Natural killer cell (primary cell): Measurements from ENCODE around the gene ADGRL4. TPM values are rescaled to one million over a fixed set of nuclear protein-coding genes. Genes with fewer than 3 reads are reported as not detected.

Experiments
- ATAC-seq, 3 donors: fragments of 150-1000 bp in 2 of 3; fragments of 200-7000 bp in 1 of 3; cut with Tn5 transposase; 1 replicate in 1 of 3; 2 replicates in 2 of 3; pipeline ENCODE4 v1.10.0; 2021; ENCODE audit warnings: mild to moderate bottlenecking in 2 of 3, moderate library complexity in 2 of 3
- DNase-seq, 2 donors: peaks; one replicate each; pipeline versions ENCODE4 v3.0.0 to v3.0.0-alpha.2; 2013 to 2021; ENCODE audit warnings: mixed read lengths in 1 of 2
- H3K27ac ChIP-seq: one replicate; pipeline ENCODE4 v1.5.1; 2013; ENCODE audit warnings: mild to moderate bottlenecking, low read length
- H3K27me3 ChIP-seq: one replicate; pipeline ENCODE4 v1.6.1; 2013; ENCODE audit warnings: low read length; ENCODE audit not compliant: control insufficient read depth, insufficient read depth
- H3K36me3 ChIP-seq: one replicate; pipeline ENCODE4 v1.6.1; 2013; ENCODE audit warnings: low read length; ENCODE audit not compliant: control insufficient read depth, insufficient read depth
- H3K4me1 ChIP-seq: one replicate; pipeline ENCODE4 v1.6.1; 2013; ENCODE audit warnings: low read length; ENCODE audit not compliant: control insufficient read depth, insufficient read depth
- H3K4me3 ChIP-seq: one replicate; pipeline ENCODE4 v1.5.1; 2013; ENCODE audit warnings: low read length
- H3K9me3 ChIP-seq: one replicate; pipeline ENCODE4 v1.6.1; 2013; ENCODE audit warnings: low read length; ENCODE audit not compliant: control insufficient read depth, insufficient read depth
- H3K27ac Mint-ChIP-seq, 2 donors: one replicate each; pipeline ENCODE4 v1.8.0; 2022; ENCODE audit warnings: mild to moderate bottlenecking in 2 of 2, mixed read lengths in 2 of 2, moderate library complexity in 1 of 2
- H3K27me3 Mint-ChIP-seq, 2 donors: one replicate each; pipeline ENCODE4 v1.8.0; 2022; ENCODE audit warnings: low read depth in 2 of 2, mixed read lengths in 2 of 2
- H3K36me3 Mint-ChIP-seq: one replicate; pipeline ENCODE4 v1.8.0; 2022; ENCODE audit warnings: mixed read lengths
- H3K4me1 Mint-ChIP-seq, 2 donors: one replicate each; pipeline ENCODE4 v1.8.0; 2022; ENCODE audit warnings: mixed read lengths in 2 of 2
- H3K4me3 Mint-ChIP-seq: one replicate; pipeline ENCODE4 v1.8.0; 2022; ENCODE audit warnings: mild to moderate bottlenecking, moderate library complexity, mixed read lengths
- H3K9me3 Mint-ChIP-seq, 2 donors: one replicate each; pipeline ENCODE4 v1.8.0; 2022; ENCODE audit warnings: mixed read lengths in 2 of 2
- WGBS: methylation state at CpG from one replicate; pipeline ENCODE4 v1.1.7; 2013; ENCODE audit warnings: missing lambda C conversion rate; ENCODE audit not compliant: insufficient coverage; 5-methylcytosine and 5-hydroxymethylcytosine counted together
- intact Hi-C: fragments of 100-400 bp; cut with micrococcal nuclease; formaldehyde crosslinking; loops from one replicate; pipeline ENCODE4 v1.14.2; 2022
- total RNA-seq, 4 donors: library from RNA; stranded (reverse); fragments of 120-200 nt in 1 of 4; gene quantifications; one replicate each; pipeline versions ENCODE4 v1.2.3 to v1.2.4, GENCODE V29; 2013 to 2022
- TF ChIP-seq, protein P1 (sequence below): fragments of 200-600 bp; IDR thresholded peaks from one replicate; pipeline ENCODE4 v1.8.0; 2022; ENCODE audit warnings: antibody characterized with exemption

ADGRL4 gene
- not detected for total RNA-seq
- total RNA-seq (2013): not detected

DNA sequence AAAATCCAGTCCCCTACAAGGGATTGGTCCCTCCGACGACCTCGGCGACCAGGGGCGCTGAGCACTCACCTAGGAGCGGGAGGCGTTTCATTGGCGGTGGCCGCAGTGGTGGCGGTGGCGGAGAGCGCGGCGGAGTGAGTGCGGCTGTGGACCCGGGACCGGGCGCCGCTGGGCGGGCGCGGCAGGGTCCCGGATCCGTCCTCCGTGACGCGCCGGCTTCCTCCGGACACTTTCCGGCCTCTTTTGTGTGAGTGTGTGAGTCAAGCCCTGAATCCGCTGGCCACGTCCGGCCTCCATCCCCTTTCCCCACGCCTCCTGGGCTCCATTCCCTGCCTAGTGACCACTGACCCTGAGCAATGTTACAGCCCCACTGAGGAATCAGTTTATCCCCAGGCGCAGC lies at the start of gene ADGRL4:
TSS of gene ADGRL4 (minus strand) at position 167 of the 400 bp plus-strand sequence. CDS start at position 91, 76 bp downstream.
- TF ChIP-seq, protein P1, sequence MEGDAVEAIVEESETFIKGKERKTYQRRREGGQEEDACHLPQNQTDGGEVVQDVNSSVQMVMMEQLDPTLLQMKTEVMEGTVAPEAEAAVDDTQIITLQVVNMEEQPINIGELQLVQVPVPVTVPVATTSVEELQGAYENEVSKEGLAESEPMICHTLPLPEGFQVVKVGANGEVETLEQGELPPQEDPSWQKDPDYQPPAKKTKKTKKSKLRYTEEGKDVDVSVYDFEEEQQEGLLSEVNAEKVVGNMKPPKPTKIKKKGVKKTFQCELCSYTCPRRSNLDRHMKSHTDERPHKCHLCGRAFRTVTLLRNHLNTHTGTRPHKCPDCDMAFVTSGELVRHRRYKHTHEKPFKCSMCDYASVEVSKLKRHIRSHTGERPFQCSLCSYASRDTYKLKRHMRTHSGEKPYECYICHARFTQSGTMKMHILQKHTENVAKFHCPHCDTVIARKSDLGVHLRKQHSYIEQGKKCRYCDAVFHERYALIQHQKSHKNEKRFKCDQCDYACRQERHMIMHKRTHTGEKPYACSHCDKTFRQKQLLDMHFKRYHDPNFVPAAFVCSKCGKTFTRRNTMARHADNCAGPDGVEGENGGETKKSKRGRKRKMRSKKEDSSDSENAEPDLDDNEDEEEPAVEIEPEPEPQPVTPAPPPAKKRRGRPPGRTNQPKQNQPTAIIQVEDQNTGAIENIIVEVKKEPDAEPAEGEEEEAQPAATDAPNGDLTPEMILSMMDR: no peak
- Histone ChIP-seq H3K27ac (no peak within 1 kb of the TSS), H3K4me1 (no peaks in the 10 kb centered on the region), H3K9me3 (no peaks in the 10 kb centered on the region), H3K36me3 (no peaks in the 10 kb centered on the region), H3K27me3 (no peaks in the 10 kb centered on the region), H3K4me3 (no peak within 1 kb of the TSS)
- Mint-ChIP-seq H3K27ac (no peak within 1 kb of the TSS), H3K27me3 (no peaks in the 10 kb centered on the region), H3K36me3 (no peaks in the 10 kb centered on the region), H3K4me3 (no peak within 1 kb of the TSS), H3K9me3 (peaks cover 7 to 10% of the 10 kb centered on the region in 2 donors), H3K4me1 (no peaks in the 10 kb centered on the region)
- 27% methylated on average over 35 of the region's 35 CpGs for WGBS
- DNase-seq (no peak), ATAC-seq (no peak)
- intact Hi-C loops: no loop called here

GRCh38 chr1:79055856-79056255 lies 49.3 kb upstream of the ADGRL4 start:
- 94% methylated on average over 15 of the region's 15 CpGs for WGBS
- H3K36me3 Mint-ChIP-seq: peaks cover 8% of the 10 kb centered on the region
- Histone ChIP-seq H3K4me3 (no peak overlapping the region), H3K27me3 (no peaks in the 10 kb centered on the region), H3K36me3 (no peaks in the 10 kb centered on the region), H3K4me1 (no peaks in the 10 kb centered on the region), H3K9me3 (peaks cover 6% of the 10 kb centered on the region), H3K27ac (no peak overlapping the region)
- H3K4me3 Mint-ChIP-seq: no peak overlapping the region
- H3K27ac Mint-ChIP-seq: no peak overlapping the region
- H3K9me3 Mint-ChIP-seq: peaks cover 12 to 16% of the 10 kb centered on the region in 2 donors
- DNase-seq: no peak
- no peak for ATAC-seq
- TF ChIP-seq, protein P1: no peak
- H3K27me3 Mint-ChIP-seq: no peaks in the 10 kb centered on the region
- H3K4me1 Mint-ChIP-seq: peaks cover 9% of the 10 kb centered on the region in 2 donors
- intact Hi-C loops: no loop called here

GRCh38 chr1:79052829-79053449 lies 46.4 kb upstream of the ADGRL4 start:
- Mint-ChIP-seq H3K9me3 (peaks cover 4 to 6% of the 10 kb centered on the region in 2 donors), H3K36me3 (peaks cover 8% of the 10 kb centered on the region), H3K4me3 (peak overlapping the region; percentile 83), H3K27me3 (no peaks in the 10 kb centered on the region), H3K4me1 (peaks cover 9% of the 10 kb centered on the region in 2 donors), H3K27ac (peak overlapping the region in 1 of 2 donors; percentile 33)
- H3K9me3 ChIP-seq: peaks cover 6% of the 10 kb centered on the region
- DNase-seq (no peak), ATAC-seq (no peak)
- intact Hi-C loops: no loop called here
- no peaks in the 10 kb centered on the region for H3K4me1 ChIP-seq
- TF ChIP-seq, protein P1: no peak
- peak overlapping the region; percentile 34 for H3K4me3 ChIP-seq
- H3K27ac ChIP-seq: no peak overlapping the region
- H3K27me3 ChIP-seq: no peaks in the 10 kb centered on the region
- WGBS: 13% methylated on average over 4 of the region's 4 CpGs
- H3K36me3 ChIP-seq: no peaks in the 10 kb centered on the region
